IMR-90 (cell line): ENCODE measurements around the gene SDK1. TPM values are rescaled to one million over a fixed set of nuclear protein-coding genes. Genes with fewer than 3 reads are reported as not detected.

Experiments
- ATAC-seq: fragments of 200-7000 bp; cut with Tn5 transposase; 2 replicates; pipeline ENCODE4 v1.9.1; 2020; ENCODE audit warnings: low read depth, mild to moderate bottlenecking, moderate library complexity
- BruUV-seq: library from RNA; stranded (reverse); fragments of 400-500 nt; replicated peaks from 2 replicates; lab custom pipeline; 2021; lab: Mats Ljungman, UMichigan
- CTCF ChIA-PET: fragments of 300-600 bp; formaldehyde crosslinking; extraction: SDS; loops from one replicate; lab custom pipeline; 2021; ENCODE audit warnings: antibody characterized with exemption; lab: Yijun Ruan, JAX
- POLR2A ChIA-PET: fragments of 300-600 bp; sonication (Branson Sonifier 250); formaldehyde crosslinking; loops from one replicate; lab custom pipeline; 2022; ENCODE audit warnings: antibody characterized with exemption; ENCODE audit not compliant: unreplicated experiment; lab: Charles Lee
- DNase-seq: peaks from one replicate; pipeline ENCODE4 v3.0.0; 2013
- H2AFZ ChIP-seq: replicated peaks from 2 replicates; pipeline ENCODE3; 2013; ENCODE audit warnings: low read length, mild to moderate bottlenecking; ENCODE audit not compliant: poor library complexity
- H2AK5ac ChIP-seq: 2 replicates; pipeline ENCODE4 v1.6.1; 2013; ENCODE audit warnings: low read depth, low read length, inconsistent platforms
- H2AK9ac ChIP-seq: replicated peaks from 2 replicates; pipeline ENCODE3; 2013; ENCODE audit warnings: mild to moderate bottlenecking, low read depth, low read length, moderate library complexity; ENCODE audit not compliant: poor library complexity
- H2BK120ac ChIP-seq: 2 replicates; pipeline ENCODE4 v1.6.1; 2013; ENCODE audit warnings: low read depth, low read length, inconsistent platforms
- H2BK15ac ChIP-seq: 3 replicates; pipeline ENCODE4 v1.6.1; 2013; ENCODE audit warnings: low read depth, low read length, inconsistent platforms
- H2BK20ac ChIP-seq: 2 replicates; pipeline ENCODE4 v1.6.1; 2013; ENCODE audit warnings: low read depth, mild to moderate bottlenecking, inconsistent platforms, low read length, moderate library complexity
- H2BK5ac ChIP-seq: 2 replicates; pipeline ENCODE4 v1.6.1; 2013; ENCODE audit warnings: mild to moderate bottlenecking, low read depth, low read length, inconsistent platforms; ENCODE audit not compliant: poor library complexity, severe bottlenecking
- H3K14ac ChIP-seq: replicated peaks from 2 replicates; pipeline ENCODE4 v1.6.1; 2013; ENCODE audit warnings: low read depth, low read length, inconsistent platforms
- H3K18ac ChIP-seq: 2 replicates; pipeline ENCODE4 v1.6.1; 2013; ENCODE audit warnings: low read depth, low read length, control low read depth
- H3K23ac ChIP-seq: 2 replicates; pipeline ENCODE4 v1.6.1; 2013; ENCODE audit warnings: low read depth, low read length, inconsistent platforms
- H3K27ac ChIP-seq: 2 replicates; pipeline ENCODE4 v1.5.1; 2013; ENCODE audit warnings: mild to moderate bottlenecking, control low read depth, low read length; ENCODE audit not compliant: insufficient read depth
- H3K27me3 ChIP-seq: 2 replicates; pipeline ENCODE4 v1.6.1; 2013; ENCODE audit warnings: low read length; ENCODE audit not compliant: control insufficient read depth, insufficient read depth
- H3K36me3 ChIP-seq: 2 replicates; pipeline ENCODE4 v1.6.1; 2013; ENCODE audit warnings: low read length, mixed read lengths; ENCODE audit not compliant: control insufficient read depth, insufficient read depth
- H3K4ac ChIP-seq: 2 replicates; pipeline ENCODE4 v1.6.1; 2013; ENCODE audit warnings: low read depth, low read length, inconsistent platforms
- H3K4me1 ChIP-seq: 2 replicates; pipeline ENCODE4 v1.6.1; 2013; ENCODE audit warnings: low read length, mixed read lengths; ENCODE audit not compliant: control insufficient read depth, insufficient read depth
- H3K4me2 ChIP-seq: 2 replicates; pipeline ENCODE4 v1.6.1; 2013; ENCODE audit warnings: low read depth, mild to moderate bottlenecking, control low read depth, low read length, moderate library complexity
- H3K4me3 ChIP-seq: 2 replicates; pipeline ENCODE4 v1.5.1; 2013; ENCODE audit warnings: low read depth, mild to moderate bottlenecking, control low read depth, low read length, moderate library complexity; ENCODE audit not compliant: insufficient read depth
- H3K56ac ChIP-seq: 2 replicates; pipeline ENCODE4 v1.6.1; 2013; ENCODE audit warnings: low read length, inconsistent platforms; ENCODE audit not compliant: insufficient read depth; ENCODE audit errors: extremely low read depth
- H3K79me1 ChIP-seq, 2 experiments: 2 replicates each; pipeline ENCODE4 v1.6.1; 2013; ENCODE audit warnings: low read length in 2 of 2, inconsistent platforms in 1 of 2, low read depth in 1 of 2
- H3K9ac ChIP-seq: 2 replicates; pipeline ENCODE4 v1.6.1; 2013; ENCODE audit warnings: low read depth, low read length, control low read depth
- H3K9me1 ChIP-seq: 2 replicates; pipeline ENCODE4 v1.6.1; 2013; ENCODE audit warnings: low read length, inconsistent platforms; ENCODE audit not compliant: insufficient read depth
- H3K9me3 ChIP-seq: 2 replicates; pipeline ENCODE4 v1.6.1; 2013; ENCODE audit warnings: low read length; ENCODE audit not compliant: control insufficient read depth, insufficient read depth
- H4K20me1 ChIP-seq: 2 replicates; pipeline ENCODE4 v1.6.1; 2013; ENCODE audit warnings: low read length, inconsistent platforms; ENCODE audit not compliant: insufficient read depth
- H4K5ac ChIP-seq: 2 replicates; pipeline ENCODE4 v1.6.1; 2013; ENCODE audit warnings: mild to moderate bottlenecking, low read depth, low read length, control low read depth
- H4K8ac ChIP-seq, 2 experiments: 2 replicates each; pipeline ENCODE4 v1.6.1; 2013; ENCODE audit warnings: low read depth in 2 of 2, low read length in 2 of 2, control low read depth in 1 of 2, inconsistent platforms in 1 of 2
- H4K91ac ChIP-seq: 2 replicates; pipeline ENCODE4 v1.6.1; 2013; ENCODE audit warnings: low read depth, low read length, inconsistent platforms; ENCODE audit not compliant: insufficient read depth
- RAD21 ChIP-seq: IDR thresholded peaks from 2 replicates; pipeline ENCODE4 v1.6.1; 2012; ENCODE audit warnings: low read length, improper control_type of control experiment
- RFX5 ChIP-seq: IDR thresholded peaks from 2 replicates; pipeline ENCODE4 v1.8.0; 2012; ENCODE audit warnings: low read depth, mild to moderate bottlenecking, low read length, moderate library complexity
- WGBS, 2 experiments: methylation state at CpG; one replicate each; pipeline versions ENCODE4 v1.1.5 to v1.1.7; 2013; ENCODE audit warnings: missing lambda C conversion rate in 2 of 2; ENCODE audit not compliant: insufficient read length in 1 of 2; ENCODE audit errors: extremely low coverage in 2 of 2; 5-methylcytosine and 5-hydroxymethylcytosine counted together
- dilution Hi-C: fragments of 300-500 bp; cut with HindIII; formaldehyde crosslinking; loops from one replicate; pipeline ENCODE4 v1.14.3; 2018; ENCODE audit warnings: low sequenced_read_pairs; ENCODE audit not compliant: unreplicated experiment
- in situ Hi-C: fragments of 300-500 bp; cut with MboI; formaldehyde crosslinking; loops from 3 replicates; pipeline ENCODE4 v1.14.3; 2019; ENCODE audit warnings: low sequenced_read_pairs, inconsistent platforms, mixed read lengths
- intact Hi-C: fragments of 100-400 bp; cut with micrococcal nuclease; formaldehyde crosslinking; loops from 2 replicates; pipeline ENCODE4 v1.10.0; 2022
- polyA plus RNA-seq, 3 experiments: library from polyadenylated mRNA; depleted of rRNA; stranded (reverse); fragments of >200 nt; gene quantifications; 2 replicates each; pipeline ENCODE4 v1.2.3, GENCODE V29; 2012; ENCODE audit warnings: low replicate concordance in 1 of 3
- total RNA-seq: library from RNA; depleted of rRNA; stranded (reverse); fragments of >200 nt; gene quantifications from 2 replicates; pipeline ENCODE4 v1.2.3, GENCODE V29; 2012

Gene SDK1
- total and polyA plus RNA-seq, 2 of the 4 experiments (the other 2 are of a cell fraction), result 1.5 to 1.6 TPM

DNA sequence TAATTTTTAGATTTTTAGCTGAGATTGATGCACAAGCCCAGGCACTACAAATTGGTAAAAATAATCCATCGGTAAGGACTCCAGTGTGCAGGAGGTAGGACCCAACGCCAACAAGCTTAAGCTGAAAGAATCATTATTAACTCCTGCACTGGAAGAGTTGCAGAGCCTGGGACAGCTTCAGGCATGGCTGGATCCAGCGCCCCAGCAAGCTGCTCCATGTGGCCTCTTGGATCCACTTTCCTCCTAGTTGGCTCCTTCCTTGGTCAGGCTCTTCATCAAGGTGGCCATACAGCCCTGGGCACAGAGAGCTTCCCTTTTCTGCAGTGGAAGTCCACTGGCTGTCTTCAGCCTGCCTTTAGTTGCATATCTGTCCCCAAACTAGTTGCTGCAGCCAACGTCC is 883.6 kb downstream of the SDK1 start:
- Histone ChIP-seq H3K27ac (no peak overlapping the region), H2BK5ac (no peak overlapping the region), H4K5ac (no peak overlapping the region), H3K23ac (no peak overlapping the region), H4K91ac (no peak overlapping the region), H2BK15ac (no peak overlapping the region), H3K4me1 (no peaks in the 10 kb centered on the region), H2BK20ac (no peak overlapping the region), H4K8ac (no peak overlapping the region), H2AFZ (no peak overlapping the region), H3K4me2 (no peak overlapping the region), H3K36me3 (no peaks in the 10 kb centered on the region), H2BK120ac (no peak overlapping the region), H3K9me1 (no peaks in the 10 kb centered on the region), H3K79me1 (no peaks in the 10 kb centered on the region), H2AK9ac (no peak overlapping the region), H3K18ac (no peak overlapping the region), H3K9me3 (peaks cover 19% of the 10 kb centered on the region), H3K27me3 (no peaks in the 10 kb centered on the region), H3K4me3 (no peak overlapping the region), H3K9ac (no peak overlapping the region), H3K14ac (no peak overlapping the region), H2AK5ac (no peak overlapping the region), H3K4ac (no peak overlapping the region), H3K56ac (no peak overlapping the region), H4K20me1 (no peaks in the 10 kb centered on the region)
- dilution Hi-C loops, result no loop called here
- ATAC-seq (no peak), DNase-seq (no peak)
- 63% methylated on average over 4 of the region's 4 CpGs; no CpG with 5 or more reads in 1 of the 2 experiments for WGBS, 2 experiments
- intact Hi-C loops, result no loop called here
- POLR2A ChIA-PET, result no interaction called here
- BruUV-seq, result no TSS peak
- TF ChIP-seq RAD21 (no peak), RFX5 (no peak)
- CTCF ChIA-PET, result no interaction called here
- in situ Hi-C loops, result no loop called here
